TTC549 (cell line): ENCODE data around the gene KSR1.
"Not testable (repeated sequence)": the region's sequence is repeated elsewhere in the genome, so short reads cannot be mapped to it uniquely, and the experiment has no call there.

Experiments
- FAIRE-seq: peaks from 2 replicates; lab custom pipeline; 2012; peaks lifted over from hg19 to GRCh38; lab: Jason Lieb, UNC

KSR1 gene

GRCh38 chr17:27610304-27610677, 154.0 kb downstream of the KSR1 start:
- FAIRE-seq = no peak

- FAIRE-seq = no peak
Observed at GRCh38 chr17:27612160-27612770, 156.0 kb downstream of the KSR1 start.

- FAIRE-seq = no peak
Observed at GRCh38 chr17:27613433-27613832, 157.2 kb downstream of the KSR1 start.

- no peak for FAIRE-seq
Observed at GRCh38 chr17:27615121-27615520, 158.9 kb downstream of the KSR1 start.

- FAIRE-seq = no peak
Observed at GRCh38 chr17:27616414-27616813, 160.2 kb downstream of the KSR1 start.

GRCh38 chr17:27618417-27618816, 162.2 kb downstream of the KSR1 start:
- no peak for FAIRE-seq

- FAIRE-seq = no peak
Observed at GRCh38 chr17:27620721-27621120, 164.5 kb downstream of the KSR1 start.

- no peak for FAIRE-seq
Observed at GRCh38 chr17:27621536-27621935, 165.3 kb downstream of the KSR1 start.

GRCh38 chr17:27621942-27622559, 165.8 kb downstream of the KSR1 start:
- no peak for FAIRE-seq

- no peak for FAIRE-seq
Observed at GRCh38 chr17:27622986-27623385, 166.7 kb downstream of the KSR1 start.

- FAIRE-seq = no peak
Observed at GRCh38 chr17:27623614-27624013, 167.4 kb downstream of the KSR1 start.

- FAIRE-seq = no peak
Observed at GRCh38 chr17:27624539-27624938, 168.3 kb downstream of the KSR1 start.

GRCh38 chr17:27625856-27626255, 169.6 kb downstream of the KSR1 start:
- FAIRE-seq = no peak

GRCh38 chr17:27627514-27627913, 171.3 kb downstream of the KSR1 start:
- no peak for FAIRE-seq

- no peak for FAIRE-seq
Observed at GRCh38 chr17:27628376-27628775, 172.1 kb downstream of the KSR1 start.

GRCh38 chr17:27629260-27629659, 173.0 kb downstream of the KSR1 start:
- not testable (repeated sequence) for FAIRE-seq

- FAIRE-seq = no peak
Observed at GRCh38 chr17:27630607-27631410, 174.6 kb downstream of the KSR1 start, which contains the start of gene LGALS9. TSS of gene LGALS9 (plus strand) at chr17:27631188. CDS start at chr17:27631266, 78 bp downstream.

GRCh38 chr17:27631411-27631760, 175.1 kb downstream of the KSR1 start:
- FAIRE-seq = no peak

- FAIRE-seq = no peak
Observed at GRCh38 chr17:27631897-27632725, 175.9 kb downstream of the KSR1 start.

- not testable (repeated sequence) for FAIRE-seq
Observed at GRCh38 chr17:27632766-27633165, 176.5 kb downstream of the KSR1 start.

GRCh38 chr17:27633312-27634025, 177.2 kb downstream of the KSR1 start:
- FAIRE-seq = no peak

- FAIRE-seq = no peak
Observed at GRCh38 chr17:27634026-27634335, 177.7 kb downstream of the KSR1 start.
